Testis (tissue), 3 donors: ENCODE results near the gene PTH. TPM values are rescaled to one million over a fixed set of nuclear protein-coding genes. Genes with fewer than 3 reads are reported as not detected.

ENCODE experiments used
- DNase-seq: peaks from one replicate; pipeline ENCODE4 v3.0.0-alpha.2; 2019
- H3K27ac ChIP-seq, 2 donors: fragments of 200-600 bp; sonication (generic); one replicate each; pipeline ENCODE4 v1.5.1; 2019
- H3K27me3 ChIP-seq: fragments of 200-600 bp; sonication (generic); one replicate; pipeline ENCODE4 v1.5.1; 2019
- H3K36me3 ChIP-seq: fragments of 200-600 bp; sonication (generic); one replicate; pipeline ENCODE4 v1.5.1; 2017; ENCODE audit warnings: low read depth; ENCODE audit errors: missing control alignments
- H3K4me1 ChIP-seq: fragments of 200-600 bp; sonication (generic); one replicate; pipeline ENCODE4 v1.5.1; 2019
- H3K4me3 ChIP-seq, 2 donors: fragments of 200-600 bp; sonication (generic); one replicate each; pipeline ENCODE4 v1.5.1; 2017 to 2019
- H3K9me3 ChIP-seq: fragments of 200-600 bp; sonication (generic); one replicate; pipeline ENCODE4 v1.5.1; 2017
- POLR2A ChIP-seq: fragments of 450-650 bp; IDR thresholded peaks from one replicate; pipeline ENCODE4 v1.6.1; 2017; ENCODE audit warnings: antibody characterized with exemption, mild to moderate bottlenecking, moderate library complexity
- WGBS, 2 donors: methylation state at CpG; one replicate each; pipeline ENCODE4 v1.1.5; 2018; 5-methylcytosine and 5-hydroxymethylcytosine counted together
- intact Hi-C: fragments of 100-400 bp; cut with DNase I; formaldehyde crosslinking; loops from one replicate; pipeline ENCODE4 v1.15.1; 2023; ENCODE audit warnings: low total_unique reads
- polyA plus RNA-seq: library from polyadenylated mRNA; stranded (reverse); fragments of 350-450 nt; fragmentation: Illumina TruSeq; extraction: RNeasy Lipid Tissue Mini Kit (QIAGEN cat#74804); gene quantifications from one replicate; pipeline ENCODE4 v1.2.3, GENCODE V29; 2014; ENCODE audit warnings: low read depth, low replicate concordance; ENCODE audit not compliant: insufficient read depth
- total RNA-seq, 2 donors: library from RNA; depleted of rRNA; stranded (reverse); fragments of >200 nt; gene quantifications; one replicate each; pipeline ENCODE4 v1.2.3, GENCODE V29; 2016
- TF ChIP-seq, protein P1 (sequence below), 3 experiments: fragments of 450-650 bp in 2 of 3; fragments of 200-600 bp in 1 of 3; sonication (generic) in 1 of 3; IDR thresholded peaks; one replicate each; pipeline ENCODE4 v1.5.1; 2016 to 2019; ENCODE audit warnings: antibody characterized with exemption in 3 of 3, mild to moderate bottlenecking in 2 of 3, moderate library complexity in 1 of 3

The PTH gene
- total and polyA plus RNA-seq, 3 donors from 2014 or later, result not detected

DNA sequence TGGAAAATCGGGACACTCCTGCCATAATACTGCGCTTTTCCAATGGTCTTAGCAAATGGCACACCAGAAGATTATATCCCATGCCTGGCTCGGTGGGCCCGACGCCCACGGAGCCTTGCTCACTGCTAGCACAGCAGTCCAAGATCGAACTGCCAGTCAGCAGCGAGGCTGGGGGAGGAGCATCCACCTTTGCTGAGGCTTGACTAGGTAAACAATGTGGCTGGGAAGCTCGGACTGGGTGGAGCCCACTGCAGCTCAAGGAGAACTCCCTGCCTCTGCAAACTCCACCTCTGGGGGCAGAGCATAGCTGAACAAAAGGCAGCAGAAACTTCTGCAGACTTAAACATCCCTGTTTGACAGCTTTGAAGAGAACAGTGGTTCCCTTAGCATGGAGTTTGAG, 15.6 kb downstream of the PTH start:
- TF ChIP-seq, protein P1, sequence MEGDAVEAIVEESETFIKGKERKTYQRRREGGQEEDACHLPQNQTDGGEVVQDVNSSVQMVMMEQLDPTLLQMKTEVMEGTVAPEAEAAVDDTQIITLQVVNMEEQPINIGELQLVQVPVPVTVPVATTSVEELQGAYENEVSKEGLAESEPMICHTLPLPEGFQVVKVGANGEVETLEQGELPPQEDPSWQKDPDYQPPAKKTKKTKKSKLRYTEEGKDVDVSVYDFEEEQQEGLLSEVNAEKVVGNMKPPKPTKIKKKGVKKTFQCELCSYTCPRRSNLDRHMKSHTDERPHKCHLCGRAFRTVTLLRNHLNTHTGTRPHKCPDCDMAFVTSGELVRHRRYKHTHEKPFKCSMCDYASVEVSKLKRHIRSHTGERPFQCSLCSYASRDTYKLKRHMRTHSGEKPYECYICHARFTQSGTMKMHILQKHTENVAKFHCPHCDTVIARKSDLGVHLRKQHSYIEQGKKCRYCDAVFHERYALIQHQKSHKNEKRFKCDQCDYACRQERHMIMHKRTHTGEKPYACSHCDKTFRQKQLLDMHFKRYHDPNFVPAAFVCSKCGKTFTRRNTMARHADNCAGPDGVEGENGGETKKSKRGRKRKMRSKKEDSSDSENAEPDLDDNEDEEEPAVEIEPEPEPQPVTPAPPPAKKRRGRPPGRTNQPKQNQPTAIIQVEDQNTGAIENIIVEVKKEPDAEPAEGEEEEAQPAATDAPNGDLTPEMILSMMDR (IDR thresholded peaks at IDR 0.05), result no peak
- TF ChIP-seq POLR2A, result no peak
- intact Hi-C loops, result no loop called here
- no peaks in the 10 kb centered on the region for H3K9me3 ChIP-seq
- H3K27ac ChIP-seq, result no peak overlapping the region
- WGBS, 2 donors, result 89 to 92% methylated on average over 3 to 9 of the region's 9 CpGs
- no peak for DNase-seq
- no peak overlapping the region for H3K4me3 ChIP-seq
- H3K27me3 ChIP-seq, result no peaks in the 10 kb centered on the region
- no peaks in the 10 kb centered on the region for H3K36me3 ChIP-seq
- no peaks in the 10 kb centered on the region for H3K4me1 ChIP-seq

GRCh38 chr11:13479688-13480087, 16.1 kb downstream of the PTH start:
- Histone ChIP-seq H3K27me3 (no peaks in the 10 kb centered on the region), H3K27ac (no peak overlapping the region), H3K9me3 (no peaks in the 10 kb centered on the region), H3K4me3 (no peak overlapping the region), H3K36me3 (no peaks in the 10 kb centered on the region), H3K4me1 (no peaks in the 10 kb centered on the region)
- intact Hi-C loops, result no loop called here
- 93 to 98% methylated on average over 3 of the region's 3 CpGs for WGBS, 2 donors
- TF ChIP-seq, protein P1 (IDR thresholded peaks at IDR 0.05), result no peak
- DNase-seq, result no peak

DNA sequence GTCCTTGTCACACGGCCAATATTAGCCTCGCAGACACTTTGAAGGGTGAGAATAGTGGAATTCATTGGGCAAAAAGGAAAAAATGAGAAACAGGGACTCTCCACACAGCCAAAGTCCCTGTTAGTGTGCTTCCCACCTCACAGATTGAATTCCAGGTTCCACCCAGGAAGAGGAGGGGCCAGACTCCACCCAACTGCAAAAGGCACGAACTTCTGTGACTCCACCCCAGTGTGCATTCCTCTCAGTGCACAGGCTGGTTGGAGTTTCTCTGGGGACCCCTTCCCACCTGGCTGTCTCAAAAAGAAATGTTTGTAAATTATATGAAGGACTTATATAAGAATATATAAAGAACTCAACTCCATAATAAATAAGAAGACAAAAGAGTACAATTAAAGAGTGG, 20.7 kb downstream of the PTH start:
- Histone ChIP-seq H3K9me3 (no peaks in the 10 kb centered on the region), H3K27ac (no peak overlapping the region), H3K36me3 (no peaks in the 10 kb centered on the region), H3K4me1 (no peaks in the 10 kb centered on the region), H3K4me3 (no peak overlapping the region), H3K27me3 (no peaks in the 10 kb centered on the region)
- DNase-seq, result no peak
- 84 to 85% methylated on average over 3 of the region's 3 CpGs for WGBS, 2 donors
- TF ChIP-seq, protein P1 (IDR thresholded peaks at IDR 0.05), result no peak
- no peak for TF ChIP-seq POLR2A
- intact Hi-C loops, result no loop called here

DNA sequence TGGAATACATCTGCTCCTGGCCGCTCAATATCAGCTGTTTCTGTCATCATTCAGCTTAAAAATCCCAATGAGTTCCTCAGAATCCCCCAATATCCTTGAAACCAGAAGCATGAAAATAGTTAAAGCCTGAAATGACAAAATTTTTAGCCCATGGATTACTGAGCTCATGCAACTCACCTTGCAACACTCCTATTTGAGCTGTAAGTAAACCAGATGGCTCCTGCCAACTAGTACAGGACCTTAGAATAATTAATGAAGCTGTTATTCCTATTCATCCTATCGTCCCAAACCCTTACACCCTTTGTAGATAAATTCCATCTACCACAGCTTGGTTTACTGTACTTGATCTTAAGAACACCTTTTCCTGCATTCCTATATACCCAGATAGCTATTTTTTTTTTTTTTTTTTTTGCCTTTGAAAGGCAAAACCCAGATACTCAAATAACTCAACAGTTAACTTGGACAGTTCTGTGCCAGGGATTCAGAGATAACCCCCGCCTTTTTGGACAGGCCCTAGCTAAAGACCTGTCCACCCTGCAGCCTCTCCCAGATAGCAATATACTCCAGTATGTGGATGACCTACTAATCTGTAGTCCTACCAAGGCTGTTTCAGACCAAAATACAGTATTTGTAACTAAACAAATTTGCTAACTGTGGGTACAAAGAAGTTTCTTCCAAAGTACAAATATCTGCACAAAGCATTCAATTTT, 22.6 kb downstream of the PTH start:
- TF ChIP-seq, protein P1 (IDR thresholded peaks at IDR 0.05), result no peak
- no peak for TF ChIP-seq POLR2A
- Histone ChIP-seq H3K4me3 (no peak overlapping the region), H3K4me1 (no peaks in the 10 kb centered on the region), H3K36me3 (no peaks in the 10 kb centered on the region), H3K27me3 (no peaks in the 10 kb centered on the region), H3K27ac (no peak overlapping the region), H3K9me3 (no peaks in the 10 kb centered on the region)
- no peak for DNase-seq
- 65 to 75% methylated on average over 3 of the region's 3 CpGs for WGBS, 2 donors
- intact Hi-C loops, result no loop called here

DNA sequence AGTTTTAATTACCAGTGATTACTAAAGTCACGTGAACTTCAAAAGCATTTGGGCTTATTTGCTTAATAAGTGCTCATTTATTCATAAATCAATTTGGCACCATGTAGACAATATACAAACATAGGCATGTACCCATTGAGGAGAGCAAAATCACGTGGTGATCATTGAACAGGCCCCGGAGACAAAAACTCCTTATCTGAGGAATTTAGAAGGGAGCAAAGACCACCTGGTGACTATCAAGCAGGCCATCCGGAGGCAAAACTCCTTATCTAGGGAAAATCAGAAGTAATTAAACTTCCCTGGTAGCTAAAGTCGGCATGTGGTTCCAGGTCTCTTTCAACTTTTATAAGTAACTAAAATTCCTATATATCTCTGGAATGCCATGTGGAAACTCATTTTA, 27.0 kb downstream of the PTH start:
- TF ChIP-seq, protein P1 (IDR thresholded peaks at IDR 0.05), result no peak
- no peak for TF ChIP-seq POLR2A
- Histone ChIP-seq H3K4me1 (peaks cover 3% of the 10 kb centered on the region), H3K27me3 (no peaks in the 10 kb centered on the region), H3K27ac (no peak overlapping the region), H3K4me3 (no peak overlapping the region), H3K36me3 (no peaks in the 10 kb centered on the region), H3K9me3 (no peaks in the 10 kb centered on the region)
- 53 to 70% methylated on average over 5 of the region's 5 CpGs for WGBS, 2 donors
- no peak for DNase-seq
- intact Hi-C loops, result no loop called here
